Posterior vena cava (tissue), 2 donors: ENCODE results near the gene HCRTR1. TPM values are rescaled to one million over a fixed set of nuclear protein-coding genes. Genes with fewer than 3 reads are reported as not detected.

Experiments used
- DNase-seq: peaks from one replicate; pipeline ENCODE4 v3.0.0-alpha.2; 2020; ENCODE audit warnings: low spot score
- intact Hi-C, 2 donors: fragments of 100-400 bp; cut with DNase I; formaldehyde crosslinking; loops; one replicate each; pipeline versions ENCODE4 v1.14.1 to v1.14.2; 2022 to 2023
- total RNA-seq, 2 donors: library from RNA; stranded (reverse); fragmentation: NEBNext Ultra II Directional; extraction: Animal tissue kit (Norgen Biotek cat#: 25700); gene quantifications; one replicate each; pipeline ENCODE4 v1.2.1, GENCODE V29; 2021
- donor health status: DM: yes; HTN: yes; CAD: no.
- donor health status: DM: yes; HTN: yes; CAD: no.

The HCRTR1 gene
- total RNA-seq, 2 donors from 2014 or later, result not detected

DNA sequence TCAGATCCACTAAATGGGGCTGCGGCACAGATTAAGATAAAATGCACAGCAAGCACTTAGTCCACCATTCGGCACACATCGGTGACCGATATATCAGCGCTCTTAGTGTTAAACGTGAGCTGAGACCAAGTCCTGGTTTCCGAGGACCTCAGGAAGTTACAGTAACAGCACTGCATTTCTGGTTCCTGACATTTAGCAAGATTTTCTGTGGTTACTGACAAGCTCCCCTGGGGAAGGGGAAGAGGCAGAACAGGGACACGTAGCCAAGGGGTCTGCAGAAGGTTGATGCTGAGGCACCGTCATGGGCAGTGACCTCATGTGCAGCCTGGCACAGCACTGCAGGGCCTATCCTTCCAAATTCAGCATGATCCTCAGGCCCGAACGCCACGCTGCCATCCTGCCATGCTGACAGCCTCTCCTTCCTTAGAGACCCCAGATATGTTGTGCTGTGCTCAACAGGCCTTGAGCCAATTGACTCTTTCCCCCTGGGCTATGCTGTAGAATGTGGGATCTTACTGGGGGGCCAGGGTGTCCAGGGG, 40.6 kb downstream of the HCRTR1 start:
- intact Hi-C loops, result no loop called here
- no peak for DNase-seq

DNA sequence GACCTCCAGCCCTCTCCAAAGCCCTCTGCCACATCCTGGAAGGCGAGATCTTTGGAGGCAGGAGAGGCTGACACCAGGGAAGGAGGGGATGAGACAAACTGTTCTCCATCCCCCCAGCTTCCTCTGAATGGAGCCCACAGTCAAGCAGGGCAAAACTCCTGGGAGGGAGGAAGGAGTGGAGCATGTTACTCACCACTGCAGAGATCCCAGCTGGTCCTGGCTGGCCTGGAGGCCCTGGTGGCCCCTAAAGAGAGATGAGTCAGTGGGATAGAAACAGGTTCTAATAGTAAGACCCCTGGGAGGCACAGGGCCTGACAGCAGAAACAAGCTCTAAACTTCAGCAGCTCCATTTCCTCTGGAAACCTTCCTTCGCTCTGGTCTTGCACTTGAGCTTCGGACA, 41.2 kb downstream of the HCRTR1 start:
- DNase-seq, result no peak
- intact Hi-C loops, result no loop called here

DNA sequence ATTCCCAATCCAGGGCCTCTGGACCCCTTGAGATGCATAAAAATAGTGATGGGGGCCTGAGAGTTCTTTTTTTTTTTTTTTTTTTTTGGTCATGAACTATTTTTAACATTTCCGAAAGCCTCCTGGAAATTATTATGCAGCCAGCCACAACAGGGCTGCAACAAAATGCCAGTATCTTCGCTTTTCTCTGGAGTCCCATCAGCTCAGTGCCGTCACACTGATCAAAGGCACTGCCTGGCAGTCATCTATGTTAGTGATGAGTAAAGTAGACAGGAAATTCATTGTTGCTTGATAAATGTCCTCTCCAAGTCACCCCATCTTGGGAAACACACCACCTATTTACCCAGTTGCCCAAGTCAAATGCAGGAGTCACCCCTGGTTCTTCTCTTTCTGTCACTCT, 42.4 kb downstream of the HCRTR1 start:
- intact Hi-C loops, result loop anchor here in 1 of 2 donors (5.0 to 10.0 kb wide), 2 partner anchors 47 to 125 kb away; no protein-coding TSS in a partner anchor
- no peak for DNase-seq

DNA sequence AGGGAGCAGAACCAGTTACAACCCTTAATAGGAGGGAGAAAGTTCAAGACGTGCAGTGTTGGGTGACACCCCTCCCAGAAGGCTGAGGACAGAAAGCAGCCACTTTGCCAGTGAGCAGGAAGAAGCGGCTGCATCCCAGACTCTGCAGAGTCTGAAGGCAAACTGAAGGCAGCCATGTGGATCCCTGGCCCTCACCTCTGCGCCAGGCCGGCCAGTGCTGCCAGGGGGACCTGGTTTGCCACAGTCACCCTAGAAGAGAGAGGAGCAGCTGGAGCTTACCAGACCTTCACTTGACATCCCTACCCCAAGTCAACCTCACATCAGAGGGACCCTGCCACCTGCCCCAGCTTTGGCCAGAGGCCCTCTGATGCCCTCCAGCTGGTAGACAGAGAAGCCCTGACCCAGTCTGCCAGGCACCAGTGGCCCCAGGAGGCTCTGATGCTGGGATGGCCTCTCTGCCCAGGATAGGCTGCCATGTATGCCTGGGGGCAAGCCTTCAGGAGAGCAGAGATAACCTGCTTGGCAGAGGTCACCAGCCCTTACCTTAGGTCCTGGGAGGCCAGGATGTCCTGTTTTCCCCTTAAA, 43.5 kb downstream of the HCRTR1 start:
- DNase-seq, result no peak
- intact Hi-C loops, result loop anchor here in 1 of 2 donors (5.0 to 10.0 kb wide), 2 partner anchors 46 to 124 kb away; no protein-coding TSS in a partner anchor

DNA sequence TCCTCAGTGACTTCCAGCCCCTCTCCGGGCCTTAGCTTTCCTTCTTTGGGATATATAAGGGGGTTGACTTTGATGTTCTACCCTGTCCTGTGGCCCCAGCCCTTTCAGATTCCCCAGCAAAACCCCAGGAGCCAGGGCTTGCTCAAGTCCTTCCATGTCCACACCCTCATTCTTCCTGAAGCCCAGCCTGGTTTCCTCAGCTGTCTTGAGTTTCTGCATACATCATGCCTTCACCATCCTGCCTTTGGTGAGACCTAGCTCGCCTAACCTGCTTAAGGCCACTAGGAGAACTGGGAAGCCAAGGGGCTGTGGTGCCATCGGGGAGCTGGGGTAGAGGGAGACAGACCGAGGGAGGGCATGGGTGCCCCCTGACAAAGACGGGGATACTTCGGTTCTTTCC, 44.4 kb downstream of the HCRTR1 start:
- no peak for DNase-seq
- intact Hi-C loops, result loop anchor here in 1 of 2 donors (5.0 to 10.0 kb wide), 2 partner anchors 45 to 123 kb away; no protein-coding TSS in a partner anchor

DNA sequence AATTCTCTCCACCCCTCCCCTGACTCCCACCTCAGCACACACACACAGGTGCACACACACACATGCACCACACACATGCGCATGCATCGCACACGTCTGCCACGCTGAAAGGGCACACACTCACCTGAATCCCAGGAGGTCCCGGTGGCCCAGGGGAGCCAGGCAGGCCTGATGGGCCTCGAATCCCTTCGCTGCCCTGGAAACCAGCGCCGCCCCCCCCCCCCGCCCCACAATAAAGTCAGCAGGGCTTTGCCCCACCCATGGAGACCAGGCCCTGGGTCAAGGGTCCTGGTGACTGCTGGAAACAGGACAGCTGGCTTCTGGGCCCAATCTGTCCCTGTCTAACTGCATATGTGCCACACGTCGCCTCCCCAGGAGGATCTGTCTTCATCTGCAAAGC, 45.0 kb downstream of the HCRTR1 start:
- no peak for DNase-seq
- intact Hi-C loops, result loop anchor here in 1 of 2 donors (5.0 to 10.0 kb wide), 2 partner anchors 45 to 122 kb away; no protein-coding TSS in a partner anchor

DNA sequence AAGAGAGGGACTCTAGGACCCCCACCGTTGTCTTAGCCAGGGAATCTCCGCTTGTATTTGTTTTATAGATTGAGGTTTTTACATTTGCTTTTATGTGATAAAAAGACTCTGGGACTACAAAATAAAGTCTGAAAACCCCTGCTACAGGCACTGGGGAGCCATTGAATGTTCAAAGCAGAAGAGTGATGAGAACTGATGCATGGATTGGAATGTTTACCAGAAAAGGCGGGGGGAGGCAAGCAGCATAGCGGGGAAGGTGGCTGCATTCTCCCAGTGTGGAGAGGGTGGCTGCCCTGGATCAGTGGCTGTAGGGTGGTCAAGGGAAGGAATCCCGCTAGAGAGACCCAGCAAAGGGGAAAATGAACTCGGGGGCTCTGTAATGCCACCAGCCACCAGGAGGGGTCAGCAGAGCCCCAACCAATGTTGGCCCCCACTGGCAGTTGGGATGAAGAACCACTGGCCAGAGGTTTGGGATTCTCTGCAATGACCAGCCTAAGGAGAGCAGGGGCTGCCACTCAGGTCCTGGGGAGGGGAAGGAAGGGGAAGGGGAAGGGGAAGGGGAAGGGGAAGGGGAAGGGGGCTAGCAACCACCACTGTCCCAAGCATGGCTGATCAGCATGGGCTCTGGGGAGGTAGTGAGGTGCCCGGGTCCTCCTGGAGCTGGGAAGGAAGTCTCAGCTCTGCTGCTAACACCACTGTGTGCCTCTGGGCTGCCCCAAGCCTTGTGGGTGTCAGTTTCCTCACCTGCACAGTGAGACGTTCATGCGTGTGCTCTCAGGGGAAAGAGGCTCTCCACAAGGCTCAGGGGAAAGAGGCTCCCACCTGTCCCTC, 46.3 kb downstream of the HCRTR1 start:
- intact Hi-C loops, result loop anchor here (2.0 to 10.0 kb wide), 3 partner anchors 43 to 125 kb away; no protein-coding TSS in a partner anchor
- no peak for DNase-seq

DNA sequence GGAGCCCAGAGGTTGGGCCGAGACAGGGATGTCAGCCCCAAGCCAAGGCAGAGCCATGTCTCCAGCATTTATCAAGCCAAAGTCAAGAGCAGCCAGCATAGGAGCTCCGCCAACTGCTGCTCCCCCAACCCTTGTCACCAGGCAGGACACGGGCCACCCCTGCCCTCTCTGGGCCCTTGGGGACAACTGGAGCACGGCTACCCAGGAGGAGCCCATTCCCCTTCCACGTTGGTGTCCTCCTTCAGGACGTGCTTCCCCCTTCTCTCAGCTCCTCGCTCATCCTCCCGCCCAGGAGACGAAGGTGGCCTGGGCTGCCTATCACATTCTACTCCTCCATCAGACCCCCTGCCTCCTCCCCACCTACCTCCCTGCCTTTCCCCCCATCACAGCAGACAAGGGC, 47.0 kb downstream of the HCRTR1 start:
- intact Hi-C loops, result loop anchor here (2.0 to 10.0 kb wide), 3 partner anchors 43 to 124 kb away; no protein-coding TSS in a partner anchor
- peak; percentile 58 for DNase-seq

DNA sequence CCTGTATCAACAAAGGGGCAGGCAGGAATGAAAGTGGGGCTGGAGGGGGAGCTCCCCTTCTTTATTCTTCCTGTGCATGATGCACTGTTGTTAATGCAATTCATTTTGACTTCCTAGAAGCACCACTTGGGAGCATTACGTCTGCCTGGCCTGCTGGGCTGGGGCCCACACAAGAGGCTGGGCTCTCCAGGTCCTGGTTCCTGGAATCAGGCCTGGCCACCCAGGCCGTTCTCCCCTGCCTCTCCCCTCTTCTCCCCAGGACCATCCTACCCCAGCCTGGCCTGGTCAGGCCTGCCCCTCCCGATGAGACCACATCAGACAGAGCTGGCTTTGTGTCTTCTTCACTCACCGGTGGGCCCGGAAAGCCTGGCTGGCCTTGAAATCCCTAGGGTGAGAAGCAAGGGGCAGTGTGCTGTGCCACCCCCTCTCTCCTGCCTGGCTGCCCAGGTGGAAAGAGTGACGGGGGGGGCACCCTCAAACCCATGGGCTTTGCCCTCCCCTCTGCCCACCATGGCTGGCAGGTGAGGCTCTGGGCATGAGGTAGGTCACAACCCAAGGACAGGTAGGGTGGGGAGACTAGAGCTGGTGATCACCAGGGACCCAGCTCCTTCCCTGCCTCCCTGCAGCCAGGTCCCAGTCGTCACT, 47.9 kb downstream of the HCRTR1 start:
- intact Hi-C loops, result loop anchor here (2.0 to 10.0 kb wide), 4 partner anchors 37 to 1307 kb away; partner anchors contain the start of gene COL16A1 (in 1 of the 2)
- DNase-seq, result peak; percentile 79

DNA sequence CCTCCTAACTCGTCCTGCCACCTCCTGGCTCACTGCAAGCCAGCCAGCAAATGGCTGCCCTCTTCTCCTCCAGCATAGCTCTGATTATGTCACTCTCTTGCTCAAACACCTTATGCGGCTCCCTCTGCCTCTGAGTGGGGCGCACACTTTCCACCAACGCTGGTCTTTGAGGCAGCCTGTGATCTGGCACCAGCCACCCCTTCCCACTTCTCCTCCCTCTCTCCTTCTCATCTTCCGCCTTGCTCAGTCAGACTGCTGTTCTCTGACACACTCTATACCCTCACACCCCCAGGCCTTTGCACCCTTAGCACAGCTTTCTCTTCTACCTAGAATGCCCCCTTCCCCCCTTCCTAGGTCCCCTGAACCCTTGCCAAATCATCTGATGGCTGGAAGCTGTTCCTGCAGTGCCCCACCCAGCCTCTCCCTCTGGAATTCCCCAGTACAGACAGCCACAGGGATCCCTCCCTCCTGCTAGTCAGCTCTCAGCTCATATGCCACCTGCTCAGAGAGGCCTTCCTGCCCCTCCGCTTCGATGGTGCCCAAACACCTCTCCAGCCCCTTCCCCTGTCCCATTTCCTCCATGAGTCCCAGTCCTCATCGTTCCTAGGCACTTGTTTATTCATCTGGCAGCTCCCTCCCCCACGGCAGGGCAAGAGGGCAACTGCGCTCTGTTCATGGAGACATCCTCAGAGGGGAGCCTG, 48.9 kb downstream of the HCRTR1 start:
- intact Hi-C loops, result loop anchor here (5.0 to 10.0 kb wide), 3 partner anchors 36 to 1306 kb away; partner anchors contain the start of gene COL16A1 (in 1 of the 2)
- no peak for DNase-seq

DNA sequence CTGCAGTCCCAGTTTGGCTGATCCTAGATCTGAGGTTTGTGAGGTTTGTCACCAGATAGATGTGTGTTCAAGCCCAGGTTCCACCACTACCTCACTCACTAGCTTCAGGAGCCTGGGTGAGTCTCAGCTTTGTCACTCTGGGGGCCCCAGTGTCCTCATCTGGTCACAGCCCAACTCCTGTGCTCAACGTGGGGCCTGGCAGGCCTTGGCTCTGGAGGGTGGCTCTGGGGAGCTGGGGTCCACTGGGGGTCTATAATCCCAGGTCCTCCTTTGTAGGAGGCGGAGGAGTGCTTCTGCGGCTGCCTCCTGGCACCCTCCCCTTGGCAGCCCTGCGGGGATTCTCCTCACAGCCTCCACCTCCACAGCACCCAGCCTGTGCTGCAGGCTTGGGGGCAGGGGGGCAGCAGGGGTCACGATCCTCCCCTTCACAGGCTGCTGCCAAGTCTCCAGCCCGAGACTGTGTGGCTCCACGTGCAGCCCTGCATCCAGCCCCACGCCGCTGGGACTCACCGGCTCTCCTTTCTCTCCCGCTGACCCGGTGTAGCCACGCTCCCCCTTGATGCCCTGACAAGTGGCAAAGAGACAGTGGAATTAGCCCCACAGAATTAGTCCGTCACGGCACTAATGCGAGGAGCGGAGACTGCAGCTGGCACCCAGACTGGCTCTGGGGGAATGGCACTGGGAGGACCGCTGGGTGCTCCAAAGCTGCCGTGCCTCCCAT, 49.7 kb downstream of the HCRTR1 start:
- intact Hi-C loops, result loop anchor here (5.0 to 10.0 kb wide), 3 partner anchors 35 to 1305 kb away; partner anchors contain the start of gene COL16A1 (in 1 of the 2)
- no peak for DNase-seq

DNA sequence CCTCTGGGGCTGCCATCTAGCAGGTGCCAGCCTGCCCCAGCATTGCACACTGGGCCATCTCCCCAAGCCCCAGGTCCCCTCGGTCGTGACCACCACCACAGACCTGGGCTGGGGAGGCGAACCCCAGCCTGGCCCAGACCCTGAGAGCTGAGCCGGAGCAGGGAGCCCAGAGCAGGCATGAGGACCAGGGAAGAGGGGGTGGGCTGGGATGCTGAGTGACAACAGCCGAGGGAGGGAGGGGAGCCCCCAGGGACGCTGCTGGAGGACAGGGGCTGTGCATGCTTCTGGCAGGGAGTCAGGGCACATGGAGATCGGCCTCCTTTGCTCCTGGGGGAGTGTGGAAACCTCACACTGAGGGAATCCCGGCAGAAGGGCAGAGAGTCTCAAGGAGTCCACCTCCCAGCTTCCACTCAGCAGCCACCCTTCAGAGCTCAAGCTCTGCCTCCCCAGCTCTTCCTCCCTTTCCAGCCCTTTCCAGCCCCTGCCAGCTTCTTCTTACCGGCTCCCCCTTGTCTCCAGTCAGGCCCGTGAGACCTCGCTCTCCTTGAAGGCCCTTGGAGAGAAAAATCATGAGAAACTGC, 50.9 kb downstream of the HCRTR1 start:
- DNase-seq, result no peak
- intact Hi-C loops, result loop anchor here (5.0 to 10.0 kb wide), 3 partner anchors 34 to 1304 kb away; partner anchors contain the start of gene COL16A1 (in 1 of the 2)

DNA sequence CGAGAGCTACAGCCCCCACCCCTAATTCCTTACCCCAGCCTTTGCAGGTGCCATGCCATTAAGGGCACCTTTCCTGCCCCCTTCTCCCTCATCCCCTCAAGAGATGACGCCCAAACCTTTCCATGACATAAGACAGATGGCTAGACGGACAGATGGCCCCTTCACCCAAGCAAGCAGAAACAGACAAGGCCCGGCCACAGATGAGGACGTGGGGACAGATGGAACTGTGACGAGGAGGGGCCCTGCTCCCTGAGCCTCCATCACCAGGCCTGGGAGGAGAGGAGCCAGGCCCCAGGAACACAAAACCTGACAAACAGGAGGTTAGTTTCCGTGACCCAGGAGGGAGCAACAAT, 51.9 kb downstream of the HCRTR1 start:
- intact Hi-C loops, result loop anchor here (5.0 to 10.0 kb wide), 3 partner anchors 33 to 1303 kb away; partner anchors contain the start of gene COL16A1 (in 1 of the 2)
- no peak for DNase-seq

DNA sequence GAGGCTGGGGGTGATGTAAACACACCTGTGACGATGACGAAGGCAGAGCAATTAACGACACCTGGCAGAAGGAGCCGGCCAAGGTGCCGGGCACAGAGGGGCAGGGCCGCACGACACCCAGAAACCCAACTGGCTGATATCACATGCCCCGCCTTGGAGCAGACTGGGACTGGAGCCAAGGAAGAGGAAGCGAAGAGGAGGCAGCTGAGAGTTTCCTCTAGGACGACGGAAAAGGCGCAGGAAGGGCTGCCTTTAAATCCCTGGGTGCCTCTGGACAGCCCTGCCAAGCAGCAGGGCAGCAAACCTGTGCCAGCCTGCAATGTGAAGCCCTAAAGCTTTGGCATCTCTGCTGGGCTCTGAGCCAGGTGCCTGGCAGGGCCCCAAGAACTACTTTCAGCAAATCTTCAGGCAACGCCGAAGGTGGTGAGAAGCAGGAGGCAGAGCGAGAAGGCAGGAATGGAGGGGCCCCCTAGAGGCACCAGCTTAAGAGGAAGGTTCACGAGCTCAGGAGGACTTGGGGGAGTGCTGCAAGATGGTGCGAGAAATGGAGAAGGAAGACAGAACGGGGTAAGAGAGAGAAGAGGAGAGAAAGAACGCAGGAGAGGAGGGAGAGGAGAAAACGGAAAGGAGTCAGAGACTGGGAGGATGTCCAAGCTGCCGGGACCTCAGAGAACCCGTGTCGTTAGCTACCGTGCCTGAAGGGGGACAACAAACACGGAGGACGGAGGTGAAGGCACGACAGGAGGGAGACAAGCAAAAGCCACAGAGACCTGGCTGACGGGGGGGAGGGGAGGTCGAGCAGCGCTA, 52.5 kb downstream of the HCRTR1 start:
- intact Hi-C loops, result loop anchor here (5.0 to 10.0 kb wide), 3 partner anchors 32 to 1302 kb away; partner anchors contain the start of gene COL16A1 (in 1 of the 2)

DNA sequence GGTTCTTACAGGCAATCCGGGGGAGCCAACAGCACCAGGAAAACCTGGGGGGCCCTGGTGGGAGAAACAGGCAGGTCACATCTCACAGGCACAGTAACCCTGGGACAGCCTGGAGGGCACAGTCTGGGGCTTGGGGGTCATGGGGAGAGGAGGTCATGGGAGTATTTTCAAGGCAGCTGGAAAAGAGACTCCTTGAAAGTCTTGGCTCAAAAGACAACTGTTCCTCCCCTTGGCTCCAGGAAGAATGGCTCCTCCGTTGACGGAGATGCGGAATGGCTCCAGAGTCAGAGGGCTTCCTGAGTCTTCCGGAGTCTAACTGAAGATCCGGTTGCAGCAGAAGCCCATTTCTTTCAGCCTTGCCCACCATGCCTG, 53.1 kb downstream of the HCRTR1 start:
- intact Hi-C loops, result no loop called here
- no peak for DNase-seq

More for the DNA sequence above, 52.5 kb downstream of the HCRTR1 start:
- no peak for DNase-seq

DNA sequence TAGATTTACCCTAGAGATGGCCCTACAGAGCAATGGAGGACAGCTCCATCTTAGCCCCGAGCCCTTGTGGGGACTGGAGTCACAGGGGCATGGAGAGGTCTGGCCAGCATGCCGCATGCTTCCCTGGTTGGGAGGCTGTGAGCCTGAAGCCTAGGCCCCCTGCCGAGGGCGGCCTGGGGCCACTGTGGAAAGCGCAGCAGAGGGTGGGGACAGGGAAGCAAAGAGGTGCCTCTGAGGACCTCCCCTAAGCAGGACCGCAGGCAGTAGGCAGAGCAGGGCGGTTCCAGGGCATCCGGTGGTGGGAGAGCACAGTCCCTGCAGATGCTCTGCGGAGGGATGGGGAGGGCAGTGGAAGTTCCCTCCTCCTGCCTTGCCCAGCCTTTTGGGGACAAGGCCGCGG, 53.7 kb downstream of the HCRTR1 start:
- intact Hi-C loops, result no loop called here
- no peak for DNase-seq
